ENCODE measurements around the gene RBM7.

GRCh38 chr11:114447444-114447843 lies 47.0 kb downstream of the RBM7 start:
- TF ChIP-seq CTCF (IDR thresholded peaks at IDR 0.05; ENCODE audit: poor library complexity, severe bottlenecking) (no peak), EZH2 (IDR thresholded peaks at IDR 0.05; ENCODE audit: borderline replicate concordance, insufficient read depth, low read length, poor library complexity, severe bottlenecking) (no peak), TAF1 (IDR thresholded peaks at IDR 0.05; ENCODE audit: low read depth) (no peak), REST (IDR thresholded peaks at IDR 0.05; ENCODE audit: borderline replicate concordance) (no peak), EP300 (conservative IDR thresholded peaks at IDR 0.05; ENCODE audit: poor library complexity, severe bottlenecking) (no peak)

All from neural cell (in vitro differentiated cells).